HEK293T (cell line): ENCODE data around the gene PAK1IP1.

Experiments
- ARNT ChIP-seq: fragments of 450-650 bp; IDR thresholded peaks from 2 replicates; pipeline ENCODE4 v1.6.1; 2017; ENCODE audit warnings: mild to moderate bottlenecking
- BHLHE40 ChIP-seq: fragments of 450-650 bp; IDR thresholded peaks from 2 replicates; pipeline ENCODE4 v1.6.1; 2016; ENCODE audit warnings: mild to moderate bottlenecking, moderate library complexity, borderline replicate concordance
- CTBP1 ChIP-seq: fragments of 450-650 bp; IDR thresholded peaks from 2 replicates; pipeline ENCODE4 v1.6.1; 2016; ENCODE audit warnings: borderline replicate concordance
- ELF4 ChIP-seq: fragments of 450-650 bp; IDR thresholded peaks from 2 replicates; pipeline ENCODE4 v1.6.1; 2017; ENCODE audit warnings: antibody characterized with exemption
- FOXA1 ChIP-seq: fragments of 450-650 bp; IDR thresholded peaks from 2 replicates; pipeline ENCODE4 v1.6.1; 2016; ENCODE audit warnings: mild to moderate bottlenecking
- FOXM1 ChIP-seq: fragments of 450-650 bp; IDR thresholded peaks from 2 replicates; pipeline ENCODE4 v1.6.1; 2017; ENCODE audit warnings: mild to moderate bottlenecking, borderline replicate concordance
- HDGF ChIP-seq: fragments of 450-650 bp; IDR thresholded peaks from 2 replicates; pipeline ENCODE4 v1.6.1; 2017; ENCODE audit warnings: antibody characterized with exemption, borderline replicate concordance
- L3MBTL2 ChIP-seq: fragments of 450-650 bp; conservative IDR thresholded peaks from 2 replicates; pipeline ENCODE4 v1.6.1; 2016; ENCODE audit warnings: mild to moderate bottlenecking
- SP1 ChIP-seq: fragments of 450-650 bp; IDR thresholded peaks from 2 replicates; pipeline ENCODE4 v1.6.1; 2017
- SUZ12 ChIP-seq: fragments of 450-650 bp; IDR thresholded peaks from 2 replicates; pipeline ENCODE4 v1.6.1; 2016; ENCODE audit warnings: mild to moderate bottlenecking
- TARDBP ChIP-seq: fragments of 450-650 bp; IDR thresholded peaks from 2 replicates; pipeline ENCODE4 v1.6.1; 2016

- TF ChIP-seq ELF4 (no peak), FOXA1 (no peak), SP1 (no peak), CTBP1 (no peak), BHLHE40 (no peak), ARNT (no peak), TARDBP (no peak), SUZ12 (no peak), L3MBTL2 (no peak), FOXM1 (no peak), HDGF (no peak)
Observed at GRCh38 chr6:10743515-10743914, 48.7 kb downstream of the PAK1IP1 start.
